Osteocyte (in vitro differentiated cells): Measurements from ENCODE around the gene CDH18. TPM values are rescaled to one million over a fixed set of nuclear protein-coding genes. Genes with fewer than 3 reads are reported as not detected.

Source experiments
- DNase-seq: peaks from one replicate; pipeline ENCODE4 v3.0.0; 2021; ENCODE audit warnings: mixed read lengths; ENCODE audit not compliant: unreplicated experiment; ENCODE audit errors: extremely low spot score
- H3K27ac Mint-ChIP-seq: one replicate; pipeline ENCODE4 v1.8.0; 2021; ENCODE audit warnings: mild to moderate bottlenecking, mixed read lengths; ENCODE audit not compliant: unreplicated experiment
- H3K27me3 Mint-ChIP-seq: one replicate; pipeline ENCODE4 v1.8.0; 2021; ENCODE audit warnings: mixed read lengths; ENCODE audit not compliant: unreplicated experiment
- H3K36me3 Mint-ChIP-seq: one replicate; pipeline ENCODE4 v1.8.0; 2021; ENCODE audit warnings: mixed read lengths; ENCODE audit not compliant: unreplicated experiment
- H3K4me1 Mint-ChIP-seq: one replicate; pipeline ENCODE4 v1.8.0; 2021; ENCODE audit warnings: mixed read lengths; ENCODE audit not compliant: unreplicated experiment
- H3K4me3 Mint-ChIP-seq: one replicate; pipeline ENCODE4 v1.8.0; 2021; ENCODE audit warnings: mild to moderate bottlenecking, moderate library complexity, mixed read lengths; ENCODE audit not compliant: unreplicated experiment
- H3K9me3 Mint-ChIP-seq: one replicate; pipeline ENCODE4 v1.8.0; 2021; ENCODE audit warnings: mixed read lengths; ENCODE audit not compliant: unreplicated experiment
- CTCF ChIP-seq: fragments of 200-600 bp; sonication (generic); IDR thresholded peaks from 2 replicates; pipeline ENCODE4 v1.5.0; 2021; ENCODE audit warnings: antibody characterized with exemption, mild to moderate bottlenecking, moderate library complexity
- total RNA-seq: library from RNA; stranded (reverse); gene quantifications from 2 replicates; pipeline ENCODE4 v1.2.1, GENCODE V29; 2021

The CDH18 gene
- total RNA-seq, 1 donor from 2014 or later: not detected

- no peak for DNase-seq
- TF ChIP-seq CTCF: no peak
- Mint-ChIP-seq H3K27me3 (no peaks in the 10 kb centered on the region), H3K9me3 (no peaks in the 10 kb centered on the region), H3K27ac (no peak overlapping the region), H3K4me3 (no peak overlapping the region), H3K36me3 (no peaks in the 10 kb centered on the region), H3K4me1 (no peaks in the 10 kb centered on the region)
Observed at GRCh38 chr5:19806756-19807155, 181.2 kb downstream of the CDH18 start.

GRCh38 chr5:19802686-19803085 lies 185.3 kb downstream of the CDH18 start:
- Mint-ChIP-seq H3K4me3 (no peak overlapping the region), H3K4me1 (no peaks in the 10 kb centered on the region)

GRCh38 chr5:19795218-19795617 lies 192.8 kb downstream of the CDH18 start:
- peak; percentile 35 for TF ChIP-seq CTCF
- peaks cover 18% of the 10 kb centered on the region for H3K27me3 Mint-ChIP-seq
- no peaks in the 10 kb centered on the region for H3K4me1 Mint-ChIP-seq
- H3K9me3 Mint-ChIP-seq: no peaks in the 10 kb centered on the region
- no peak overlapping the region for H3K4me3 Mint-ChIP-seq
- H3K36me3 Mint-ChIP-seq: no peaks in the 10 kb centered on the region
- H3K27ac Mint-ChIP-seq: no peak overlapping the region
- no peak for DNase-seq

More at GRCh38 chr5:19802686-19803085, 185.3 kb downstream of the CDH18 start:
- Mint-ChIP-seq H3K36me3 (no peaks in the 10 kb centered on the region), H3K27me3 (peaks cover 4% of the 10 kb centered on the region), H3K9me3 (no peaks in the 10 kb centered on the region), H3K27ac (no peak overlapping the region)
- DNase-seq: no peak
- no peak for TF ChIP-seq CTCF

- no peak overlapping the region for H3K27ac Mint-ChIP-seq
- H3K27me3 Mint-ChIP-seq: peaks cover 18% of the 10 kb centered on the region
- H3K9me3 Mint-ChIP-seq: no peaks in the 10 kb centered on the region
Observed at GRCh38 chr5:19790829-19791466, 197.1 kb downstream of the CDH18 start.

GRCh38 chr5:19782566-19782965 lies 205.4 kb downstream of the CDH18 start:
- no peak for DNase-seq
- Mint-ChIP-seq H3K4me1 (no peaks in the 10 kb centered on the region), H3K9me3 (no peaks in the 10 kb centered on the region), H3K27me3 (no peaks in the 10 kb centered on the region), H3K4me3 (no peak overlapping the region), H3K36me3 (no peaks in the 10 kb centered on the region), H3K27ac (no peak overlapping the region)
- TF ChIP-seq CTCF: no peak

More at GRCh38 chr5:19790829-19791466, 197.1 kb downstream of the CDH18 start:
- no peak for DNase-seq
- no peak for TF ChIP-seq CTCF
- H3K36me3 Mint-ChIP-seq: no peaks in the 10 kb centered on the region
- H3K4me3 Mint-ChIP-seq: no peak overlapping the region
- no peaks in the 10 kb centered on the region for H3K4me1 Mint-ChIP-seq
